GM21619 (cell line): ENCODE data around the gene ABCA13.

ENCODE experiments used
- ATAC-seq: cut with Tn5 transposase; IDR thresholded peaks from one replicate; pipeline ENCODE4 v1.9.1; 2021; ENCODE audit not compliant: unreplicated experiment

ABCA13 gene

GRCh38 chr7:48426331-48426965, 255.2 kb downstream of the ABCA13 start:
- no peak for ATAC-seq

DNA sequence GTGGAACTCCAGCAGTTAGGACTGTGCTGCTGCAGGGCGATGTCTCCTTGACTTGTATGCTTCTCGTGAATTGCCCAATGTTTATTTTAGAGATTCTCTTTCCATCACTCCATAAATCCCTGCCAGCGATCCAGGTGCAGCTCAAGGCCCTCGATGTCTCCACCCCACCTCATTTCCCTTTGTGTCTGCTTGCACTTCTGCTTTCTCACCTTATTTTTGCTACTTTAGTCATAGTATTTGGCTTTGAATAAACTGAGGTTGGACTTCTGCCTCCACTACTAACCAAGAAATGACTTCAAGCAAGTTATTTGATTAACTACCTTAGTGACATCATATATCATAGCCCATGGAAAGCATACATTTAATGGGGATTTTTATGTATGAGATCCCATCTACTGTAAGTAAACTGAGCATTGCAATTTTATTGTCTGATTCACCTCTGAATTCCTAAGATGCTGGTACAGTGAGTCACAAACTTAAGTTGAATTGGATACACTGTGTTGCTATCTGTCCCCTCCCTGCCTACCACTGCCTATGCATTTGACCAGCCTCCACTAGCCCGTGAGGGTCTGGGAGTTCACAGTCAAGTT, 255.8 kb downstream of the ABCA13 start:
- ATAC-seq = no peak

DNA sequence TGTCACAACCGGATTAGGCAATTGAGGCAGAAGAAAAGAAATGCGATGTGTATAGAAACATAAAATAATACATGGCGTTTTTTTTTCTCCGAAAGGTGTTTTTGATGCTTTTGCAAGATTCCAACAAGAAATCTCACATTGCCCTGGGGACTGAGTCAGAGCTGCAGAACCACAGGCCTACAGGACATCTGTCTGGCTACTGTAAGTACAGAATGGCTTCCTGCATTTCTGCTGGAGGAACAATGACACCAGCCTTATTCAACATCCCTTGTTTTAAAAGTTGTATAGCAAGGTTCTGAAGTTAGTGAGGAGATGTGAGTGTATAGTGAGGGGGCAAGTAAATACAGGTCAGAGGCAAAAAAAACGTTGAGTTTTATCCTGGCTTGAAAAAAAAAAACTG, 256.4 kb downstream of the ABCA13 start:
- ATAC-seq = no peak

DNA sequence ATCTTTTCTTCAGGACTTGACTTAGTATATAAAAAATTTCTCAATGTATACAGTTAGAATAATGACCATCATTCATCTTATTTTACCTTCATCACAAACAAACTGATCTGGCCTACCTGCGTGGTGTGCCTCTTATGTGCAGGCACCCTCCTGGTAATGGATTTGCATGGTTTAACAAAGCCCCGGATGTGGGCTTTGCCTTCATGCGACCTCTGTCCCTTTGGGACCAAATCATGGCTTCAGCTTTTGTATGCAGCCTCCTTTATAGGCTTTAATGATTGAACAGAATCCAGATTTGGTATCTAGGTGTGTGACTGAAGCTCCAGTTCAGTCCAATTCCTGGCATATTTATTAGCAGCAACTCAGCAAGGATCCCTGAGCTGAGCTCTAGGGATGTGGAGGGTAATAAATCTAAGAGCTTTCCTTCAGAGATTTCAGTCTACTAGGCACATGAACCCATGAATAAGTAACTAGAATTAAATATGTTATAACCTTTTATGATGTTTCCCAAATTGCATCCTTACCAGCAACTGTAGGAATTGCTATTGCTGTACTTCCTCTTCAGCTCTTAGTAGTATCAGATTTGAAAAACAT, 256.9 kb downstream of the ABCA13 start:
- no peak for ATAC-seq

- ATAC-seq = no peak
These were observed 257.9 kb downstream of the ABCA13 start for GRCh38 chr7:48429117-48429516.

- no peak for ATAC-seq
These were observed 266.9 kb downstream of the ABCA13 start for GRCh38 chr7:48438206-48438605.

DNA sequence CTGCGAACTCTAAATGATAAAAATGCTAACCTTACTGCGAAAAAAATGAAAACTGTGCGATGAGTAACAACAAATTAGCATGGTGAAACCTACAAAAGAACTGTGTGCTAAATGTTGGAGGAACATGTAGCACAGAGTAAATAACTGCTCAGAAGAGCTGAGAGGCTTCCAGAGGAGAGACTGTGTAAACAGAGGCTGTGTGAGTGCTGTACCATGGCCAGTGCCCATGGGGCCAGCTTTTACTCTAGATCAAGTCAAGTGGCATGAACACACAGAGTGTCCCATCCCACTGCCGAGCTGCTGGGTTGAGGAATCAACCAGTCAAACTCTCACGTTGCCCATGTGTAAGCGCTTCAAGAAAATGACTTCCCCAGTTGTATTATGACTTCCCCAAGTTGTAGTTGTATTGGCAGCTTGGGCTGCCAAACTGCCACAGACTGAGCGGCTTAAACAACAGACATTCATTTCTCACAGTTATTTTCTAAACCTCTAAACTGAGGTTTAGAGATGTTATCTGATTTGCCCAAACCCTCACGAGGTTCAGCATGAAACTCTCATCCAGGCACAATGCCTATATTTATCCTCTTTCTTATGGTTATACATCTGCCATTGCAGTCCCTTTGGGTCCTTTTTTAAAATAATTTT, 270.7 kb downstream of the ABCA13 start:
- ATAC-seq = no peak

DNA sequence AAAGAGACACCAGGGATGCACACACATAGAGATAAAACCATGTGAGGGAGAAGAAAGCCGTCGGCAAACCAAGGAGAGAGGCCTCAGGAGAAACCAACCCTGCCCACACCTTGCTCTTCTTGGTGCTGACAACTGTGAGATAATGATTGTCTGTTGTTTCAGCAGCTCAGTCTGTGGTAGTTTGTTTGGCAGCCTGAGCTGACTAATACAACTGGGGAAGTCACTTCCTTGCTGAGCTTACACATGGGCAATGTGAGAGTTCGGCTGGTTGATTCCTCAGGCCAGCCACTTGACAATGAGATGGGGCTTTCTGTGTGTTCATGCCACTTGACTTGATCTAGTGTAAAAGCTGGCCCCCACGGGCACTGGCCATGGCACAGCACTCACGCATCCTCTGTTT, 271.8 kb downstream of the ABCA13 start:
- no peak for ATAC-seq

- ATAC-seq = no peak
These were observed 275.5 kb downstream of the ABCA13 start for GRCh38 chr7:48446721-48447120.

GRCh38 chr7:48452218-48452617, 281.0 kb downstream of the ABCA13 start:
- no peak for ATAC-seq

DNA sequence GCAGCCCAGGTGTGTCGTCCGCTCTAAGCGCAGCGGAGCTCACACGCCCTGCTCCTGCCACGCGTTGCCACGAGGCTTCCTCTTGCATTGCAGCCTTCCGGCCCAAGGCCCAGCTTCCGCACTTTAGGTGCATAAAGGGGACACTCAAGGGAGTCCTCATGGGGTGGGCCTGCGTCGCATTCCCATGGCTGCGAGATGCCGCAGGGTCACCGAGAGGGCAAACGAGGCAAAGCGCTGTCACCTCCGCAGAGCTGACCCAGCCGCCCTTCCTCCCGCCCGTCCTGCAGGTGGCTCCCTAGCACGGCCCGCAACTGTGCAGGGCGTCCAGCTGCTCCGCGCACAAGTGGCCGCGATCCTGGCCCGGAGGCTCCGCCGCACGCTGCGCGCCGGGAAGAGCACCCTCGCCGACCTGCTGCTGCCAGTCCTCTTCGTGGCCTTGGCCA, 283.5 kb downstream of the ABCA13 start:
- no peak for ATAC-seq

- ATAC-seq = no peak
These were observed 284.1 kb downstream of the ABCA13 start for GRCh38 chr7:48455363-48455762.

GRCh38 chr7:48458701-48459524, 287.7 kb downstream of the ABCA13 start:
- ATAC-seq = no peak

- no peak for ATAC-seq
These were observed 295.5 kb downstream of the ABCA13 start for GRCh38 chr7:48466713-48467112.

- no peak for ATAC-seq
These were observed 299.9 kb downstream of the ABCA13 start for GRCh38 chr7:48471196-48471595.

DNA sequence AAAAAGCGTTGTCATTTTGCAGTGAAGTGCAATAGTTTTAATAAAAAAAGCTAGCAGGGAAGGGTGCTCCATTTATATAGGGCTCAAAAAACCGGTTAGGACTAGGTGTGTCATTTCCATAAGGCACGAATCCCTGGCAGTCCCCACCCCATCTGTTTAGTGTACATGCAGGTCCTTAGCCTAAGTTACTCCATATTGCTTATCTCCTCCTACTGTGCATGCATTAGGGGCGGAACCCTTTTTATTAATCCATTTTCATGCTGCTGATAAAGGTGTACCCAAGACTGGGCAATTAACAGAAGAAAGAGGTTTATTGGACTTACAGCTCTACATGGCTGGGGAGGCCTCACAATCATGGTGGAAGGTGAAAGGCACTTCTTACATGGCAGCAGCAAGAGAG, 301.4 kb downstream of the ABCA13 start:
- no peak for ATAC-seq

GRCh38 chr7:48473205-48473865, 302.1 kb downstream of the ABCA13 start:
- no peak for ATAC-seq

- no peak for ATAC-seq
These were observed 310.0 kb downstream of the ABCA13 start for GRCh38 chr7:48481235-48481634.

GRCh38 chr7:48497521-48497920, 326.3 kb downstream of the ABCA13 start:
- no peak for ATAC-seq

GRCh38 chr7:48502021-48502420, 330.8 kb downstream of the ABCA13 start:
- no peak for ATAC-seq

DNA sequence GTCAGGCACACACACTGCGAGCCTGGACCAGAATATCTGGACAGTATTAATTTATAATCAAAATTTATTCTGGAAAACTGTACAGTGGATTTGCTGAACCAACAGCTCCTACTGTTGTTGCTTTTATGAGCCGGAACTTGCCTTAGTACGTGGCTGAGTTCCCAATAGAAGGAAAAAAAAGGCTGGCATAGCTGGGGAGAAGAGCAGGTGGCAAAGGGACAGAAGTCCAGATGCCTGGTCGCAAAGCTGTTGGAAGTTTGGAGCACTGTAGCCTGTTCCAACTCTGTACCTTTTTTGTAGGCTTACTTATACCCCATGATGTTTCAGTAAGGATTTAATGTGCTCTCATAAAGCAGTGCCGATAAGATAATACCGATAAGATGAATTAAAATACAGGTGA, 333.8 kb downstream of the ABCA13 start:
- no peak for ATAC-seq
